K562 (cell line): Measurements from ENCODE around the gene HSPA4. TPM values are rescaled to one million over a fixed set of nuclear protein-coding genes. Genes with fewer than 3 reads are reported as not detected.

Experiments used
- ATAC-seq: fragments of 200-7000 bp; cut with Tn5 transposase; 3 replicates; pipeline ENCODE4 v1.9.1; 2020; ENCODE audit warnings: moderate library complexity
- BruUV-seq: library from RNA; stranded (reverse); fragments of 400-500 nt; replicated peaks from 2 replicates; lab custom pipeline; 2021; lab: Mats Ljungman, UMichigan
- CTCF ChIA-PET: fragments of 300-600 bp; formaldehyde crosslinking; extraction: SDS; loops from one replicate; lab custom pipeline; 2021; ENCODE audit warnings: low intra/inter-chr PET ratio; lab: Yijun Ruan, JAX
- POLR2A ChIA-PET: fragments of 300-600, 350-650 bp; sonication (Branson Sonifier 250); formaldehyde crosslinking; extraction: SDS; loops from one replicate; lab custom pipeline; 2021; ENCODE audit warnings: antibody characterized with exemption, inconsistent platforms; lab: Yijun Ruan, JAX
- DNase-seq, 4 experiments: peaks; one replicate each; pipeline versions ENCODE4 v3.0.0 to v3.0.0-alpha.2; 2011 to 2018; ENCODE audit warnings: low spot score in 3 of 4, mixed read lengths in 3 of 4; ENCODE audit errors: extremely low read depth in 1 of 4
- FAIRE-seq: peaks from 2 replicates; lab custom pipeline; 2011; peaks lifted over from hg19 to GRCh38; lab: Jason Lieb, UNC
- H2AFZ ChIP-seq: 2 replicates; pipeline ENCODE4 v1.6.0; 2011; ENCODE audit warnings: low read depth, low read length, control low read depth, inconsistent platforms
- H3K27ac ChIP-seq: fragments of 200-600 bp; 3 replicates; pipeline ENCODE4 v1.8.0; 2011; ENCODE audit warnings: low read depth, mild to moderate bottlenecking, control low read depth, inconsistent platforms, low read length, moderate library complexity, mixed read lengths; ENCODE audit errors: extremely low read depth
- H3K27me3 ChIP-seq, 2 experiments: fragments of 300-600 bp in 1 of 2; 2 replicates in 1 of 2; 3 replicates in 1 of 2; pipeline versions ENCODE4 v1.6.0 to v1.8.0; 2011; ENCODE audit warnings: inconsistent platforms in 2 of 2, low read length in 2 of 2, mild to moderate bottlenecking in 1 of 2, mixed read lengths in 1 of 2, moderate library complexity in 1 of 2; ENCODE audit not compliant: control insufficient read depth in 2 of 2, insufficient read depth in 2 of 2
- H3K36me3 ChIP-seq: fragments of 300-600 bp; 3 replicates; pipeline ENCODE4 v1.8.0; 2011; ENCODE audit warnings: mild to moderate bottlenecking, low read length, inconsistent platforms; ENCODE audit not compliant: control insufficient read depth, insufficient read depth
- H3K4me1 ChIP-seq, 2 experiments: fragments of 200-600 bp in 1 of 2; replicated peaks in 1 of 2; 2 replicates in 1 of 2; 3 replicates in 1 of 2; pipeline versions ENCODE4 v1.5.1 to v1.8.0; 2011; ENCODE audit warnings: inconsistent platforms in 2 of 2, low read length in 2 of 2, mild to moderate bottlenecking in 1 of 2, mixed read lengths in 1 of 2, moderate library complexity in 1 of 2; ENCODE audit not compliant: control insufficient read depth in 2 of 2, insufficient read depth in 2 of 2
- H3K4me2 ChIP-seq: 2 replicates; pipeline ENCODE4 v1.6.1; 2011; ENCODE audit warnings: low read length, control low read depth, inconsistent platforms, mixed read lengths; ENCODE audit not compliant: insufficient read depth
- H3K4me3 ChIP-seq: fragments of 200-600 bp; sonication (generic), shearing (Covaris generic); 2 replicates; pipeline ENCODE4 v1.5.1; 2016; ENCODE audit warnings: control low read depth, inconsistent platforms
- H3K79me2 ChIP-seq: fragments of 200-600 bp; 3 replicates; pipeline ENCODE4 v1.8.0; 2011; ENCODE audit warnings: low read length, inconsistent platforms; ENCODE audit not compliant: control insufficient read depth, insufficient read depth
- H3K9ac ChIP-seq, 2 experiments: 2 replicates each; pipeline versions ENCODE4 v1.6.0 to v1.6.1; 2011; ENCODE audit warnings: low read depth in 2 of 2, low read length in 2 of 2, control low read depth in 1 of 2, inconsistent platforms in 1 of 2, mild to moderate bottlenecking in 1 of 2, mixed read lengths in 1 of 2; ENCODE audit not compliant: insufficient read depth in 1 of 2
- H3K9me1 ChIP-seq: one replicate; pipeline ENCODE4 v1.6.0; 2011; ENCODE audit warnings: inconsistent platforms, mild to moderate bottlenecking, low read length, moderate library complexity; ENCODE audit not compliant: control insufficient read depth, insufficient read depth
- H3K9me3 ChIP-seq: replicated peaks from 2 replicates; pipeline ENCODE4 v1.5.1; 2011; ENCODE audit warnings: low read depth, low read length, inconsistent platforms; ENCODE audit not compliant: control insufficient read depth, insufficient read depth
- H4K20me1 ChIP-seq: replicated peaks from 2 replicates; pipeline ENCODE4 v1.6.1; 2011; ENCODE audit warnings: low read length, inconsistent platforms, mixed read lengths; ENCODE audit not compliant: control insufficient read depth, insufficient read depth
- AFF4 ChIP-seq: sonication (generic); formaldehyde crosslinking; IDR thresholded peaks from 2 replicates; pipeline ENCODE4 v1.8.0; 2023; ENCODE audit warnings: mild to moderate bottlenecking, missing genetic modification reagents
- BRF1 ChIP-seq: IDR thresholded peaks from 3 replicates; pipeline ENCODE4 v1.6.1; 2011; ENCODE audit warnings: borderline replicate concordance, mild to moderate bottlenecking; ENCODE audit not compliant: insufficient read length; ENCODE audit errors: extremely low read depth
- KAT2B ChIP-seq: IDR thresholded peaks from one replicate; pipeline ENCODE4 v1.6.1; 2012; ENCODE audit warnings: low read depth, mild to moderate bottlenecking, control low read depth, inconsistent platforms, low read length, moderate library complexity
- LCOR ChIP-seq: sonication (generic); formaldehyde crosslinking; IDR thresholded peaks from 2 replicates; pipeline ENCODE4 v1.8.0; 2022; ENCODE audit warnings: mild to moderate bottlenecking, missing genetic modification reagents
- PCBP1 ChIP-seq: fragments of 200-400 bp; formaldehyde crosslinking; IDR thresholded peaks from 2 replicates; pipeline ENCODE4 v1.6.1; 2018; ENCODE audit warnings: mild to moderate bottlenecking, low read depth, low read length; ENCODE audit not compliant: poor library complexity, severe bottlenecking
- ZBTB26 ChIP-seq: fragments of 450-650 bp; formaldehyde crosslinking; IDR thresholded peaks from 2 replicates; pipeline ENCODE4 v1.4.0; 2022; ENCODE audit warnings: missing genetic modification characterization
- ZFP1 ChIP-seq: fragments of 450-650 bp; formaldehyde crosslinking; IDR thresholded peaks from 2 replicates; pipeline ENCODE4 v1.4.0; 2020; ENCODE audit warnings: mild to moderate bottlenecking, mixed read lengths
- ZNF175 ChIP-seq: fragments of 200-800 bp; sonication (Bioruptor generic); IDR thresholded peaks from 2 replicates; pipeline ENCODE4 v1.6.1; 2016; ENCODE audit warnings: low read depth, mild to moderate bottlenecking, missing genetic modification characterization, missing compliant biosample characterization
- ZNF224 ChIP-seq: sonication (generic); formaldehyde crosslinking; IDR thresholded peaks from 2 replicates; pipeline ENCODE4 v1.8.0; 2022; ENCODE audit warnings: mild to moderate bottlenecking, missing genetic modification reagents
- ZNF639 ChIP-seq, 2 experiments: fragments of 200-800 bp in 1 of 2; sonication (Bioruptor generic) in 1 of 2; sonication (generic) in 1 of 2; formaldehyde crosslinking in 1 of 2; IDR thresholded peaks in 1 of 2; conservative IDR thresholded peaks in 1 of 2; 2 replicates each; pipeline versions ENCODE4 v1.5.0 to v1.6.1; 2016 to 2020; ENCODE audit warnings: missing compliant biosample characterization in 1 of 2, missing genetic modification characterization in 1 of 2, missing genetic modification reagents in 1 of 2
- WGBS: fragments of 100-300 bp; shearing (Covaris generic); methylation state at CpG from one replicate; pipeline ENCODE4 v1.1.6; 2016; ENCODE audit warnings: low coverage, mixed read lengths; ENCODE audit not compliant: insufficient coverage; ENCODE audit errors: missing lambda C conversion rate; 5-methylcytosine and 5-hydroxymethylcytosine counted together
- in situ Hi-C: fragments of 300-500 bp; cut with MboI; formaldehyde crosslinking; loops from 4 replicates; pipeline ENCODE4 v1.15.0; 2018; ENCODE audit warnings: inconsistent platforms, mixed read lengths
- intact Hi-C: fragments of 100-400 bp; cut with micrococcal nuclease; formaldehyde crosslinking; loops from 2 replicates; pipeline ENCODE4 v1.14.2; 2022
- polyA plus RNA-seq, 8 experiments: library from polyadenylated mRNA; depleted of rRNA in 4 of 8; stranded (reverse) in 5 of 8; unstranded in 3 of 8; fragments of >200 nt; fragmentation: Nextera tagmentation in 2 of 8; fragmentation: Illumina TruSeq in 1 of 8; extraction: Ambion mirVana in 2 of 8; extraction: Trizol in 1 of 8; gene quantifications; 2 replicates each; pipeline versions ENCODE4 v1.2.1 to v1.2.3, GENCODE V29; 2011 to 2014; ENCODE audit warnings: inconsistent platforms in 1 of 8, missing spikeins in 1 of 8
- total RNA-seq, 7 experiments: library from RNA; depleted of rRNA in 6 of 7; stranded (reverse); fragments of >200 nt in 6 of 7; fragmentation: Illumina TruSeq in 2 of 7; extraction: Trizol in 2 of 7; gene quantifications; 2 replicates each; pipeline versions ENCODE4 v1.2.1 to v1.2.3, GENCODE V29; 2011 to 2021; ENCODE audit warnings: low replicate concordance in 1 of 7

HSPA4 gene
- total and polyA plus RNA-seq, 9 of the 15 experiments (the other 6 are each of a cell fraction or from before 2014, with no cell fraction given) = 90.3 to 286 (median 148) TPM

- in situ Hi-C loops = no loop called here
- peak; percentile 2; the same call in 1 of the 3 replicates for ATAC-seq
- no peaks in the 10 kb centered on the region for H3K27me3 ChIP-seq
- peaks cover 50% of the 10 kb centered on the region for H3K79me2 ChIP-seq
- peak; percentile 72 for FAIRE-seq
- no peak overlapping the region for H3K4me3 ChIP-seq
- BruUV-seq = no TSS peak
- peaks cover 17 to 27% of the 10 kb centered on the region in 2 experiments; a peak in 4 of 5 replicates for H3K4me1 ChIP-seq
- H3K9me1 ChIP-seq = no peaks in the 10 kb centered on the region
- POLR2A ChIA-PET = interaction anchor here (2.0 to 3.5 kb wide), 2 partner anchors 12 to 15 kb away, joined by 5 to 24 read pairs; no protein-coding TSS in a partner anchor
- WGBS = 0% methylated on average over 1 of the region's 1 CpG
- H3K27ac ChIP-seq = no peak overlapping the region
- peak overlapping the region in 1 of 2 experiments; percentile 24; a peak in 1 of 4 replicates for H3K9ac ChIP-seq
- no peaks in the 10 kb centered on the region for H3K9me3 ChIP-seq
- peaks cover 13% of the 10 kb centered on the region; the same call in 2 of the 3 replicates for H3K36me3 ChIP-seq
- DNase-seq = peak in 3 of 4 experiments; percentile 26 to 61 (median 35)
- intact Hi-C loops = loop anchor here (2.0 to 5.0 kb wide), 2 partner anchors 87 to 102 kb away; partner anchors contain the start of gene AFF4
- CTCF ChIA-PET = no interaction called here
- H4K20me1 ChIP-seq = peaks cover 11% of the 10 kb centered on the region
- H2AFZ ChIP-seq = no peak overlapping the region
- peak overlapping the region; percentile 38 for H3K4me2 ChIP-seq
- TF ChIP-seq ZNF175 (no peak), AFF4 (CRISPR knock-in tag) (no peak), BRF1 (no peak), ZFP1 (CRISPR knock-in tag) (no peak), ZBTB26 (CRISPR knock-in tag) (no peak), LCOR (CRISPR knock-in tag) (no peak), ZNF639 (CRISPR knock-in tag; conservative IDR thresholded peaks at IDR 0.05 in 1 of 2, IDR thresholded peaks at IDR 0.05 in 1 of 2) (no peak), KAT2B (no peak), PCBP1 (no peak), ZNF224 (no peak)
Measured at GRCh38 chr5:133049726-133050048, 2.1 kb upstream of the HSPA4 start.
